Gastroesophageal sphincter (tissue), 4 donors: ENCODE results near the gene BYSL. TPM values are rescaled to one million over a fixed set of nuclear protein-coding genes. Genes with fewer than 3 reads are reported as not detected.

ENCODE experiments used
- ATAC-seq: fragments of 150-250 bp; one replicate; pipeline ENCODE4 v1.9.1; 2016; ENCODE audit warnings: mild to moderate bottlenecking, moderate library complexity
- H3K27ac ChIP-seq, 4 donors: fragments of 200-600 bp; sonication (generic) in 3 of 4; 1 replicate in 3 of 4; 2 replicates in 1 of 4; pipeline ENCODE4 v1.5.1; 2016 to 2019
- H3K27me3 ChIP-seq: fragments of 200-600 bp; sonication (generic); one replicate; pipeline ENCODE4 v1.5.1; 2019
- H3K36me3 ChIP-seq, 2 donors: fragments of 200-600 bp; sonication (generic); one replicate each; pipeline ENCODE4 v1.5.1; 2019; ENCODE audit warnings: control low read depth in 1 of 2
- H3K4me1 ChIP-seq, 3 donors: fragments of 200-600 bp; sonication (generic); 1 replicate in 2 of 3; 2 replicates in 1 of 3; pipeline ENCODE4 v1.5.1; 2016 to 2019; ENCODE audit warnings: control low read depth in 2 of 3
- H3K4me3 ChIP-seq, 2 donors: fragments of 200-600 bp; sonication (generic); one replicate each; pipeline ENCODE4 v1.5.1; 2019; ENCODE audit warnings: mild to moderate bottlenecking in 1 of 2, moderate library complexity in 1 of 2
- H3K9me3 ChIP-seq, 3 donors: fragments of 200-600 bp; sonication (generic); one replicate each; pipeline ENCODE4 v1.5.1; 2017 to 2019; ENCODE audit warnings: control low read depth in 2 of 3
- CTCF ChIP-seq, 4 experiments: fragments of 200-600 bp in 2 of 4; fragments of 450-650 bp in 2 of 4; sonication (generic) in 1 of 4; IDR thresholded peaks; one replicate each; pipeline ENCODE4 v1.5.1; 2017 to 2019; ENCODE audit warnings: antibody characterized with exemption in 4 of 4, mild to moderate bottlenecking in 2 of 4, moderate library complexity in 2 of 4
- EP300 ChIP-seq: sonication (generic); formaldehyde crosslinking; IDR thresholded peaks from one replicate; pipeline ENCODE4 v1.6.1; 2017; ENCODE audit warnings: antibody characterized with exemption, mild to moderate bottlenecking
- POLR2A ChIP-seq, 2 donors: fragments of 450-650 bp; IDR thresholded peaks; one replicate each; pipeline ENCODE4 v1.6.1; 2017; ENCODE audit warnings: antibody characterized with exemption in 2 of 2, mild to moderate bottlenecking in 2 of 2, moderate library complexity in 1 of 2
- POLR2AphosphoS5 ChIP-seq: sonication (generic); formaldehyde crosslinking; IDR thresholded peaks from one replicate; pipeline ENCODE4 v1.6.1; 2017; ENCODE audit warnings: antibody characterized with exemption
- WGBS, 2 donors: methylation state at CpG; one replicate each; pipeline ENCODE4 v1.1.5; 2018; ENCODE audit warnings: low coverage in 1 of 2; 5-methylcytosine and 5-hydroxymethylcytosine counted together
- total RNA-seq, 4 donors: library from RNA; depleted of rRNA; stranded (reverse); fragments of >200 nt; gene quantifications; one replicate each; pipeline ENCODE4 v1.1.0, GENCODE V29; 2016

BYSL gene, protein sequence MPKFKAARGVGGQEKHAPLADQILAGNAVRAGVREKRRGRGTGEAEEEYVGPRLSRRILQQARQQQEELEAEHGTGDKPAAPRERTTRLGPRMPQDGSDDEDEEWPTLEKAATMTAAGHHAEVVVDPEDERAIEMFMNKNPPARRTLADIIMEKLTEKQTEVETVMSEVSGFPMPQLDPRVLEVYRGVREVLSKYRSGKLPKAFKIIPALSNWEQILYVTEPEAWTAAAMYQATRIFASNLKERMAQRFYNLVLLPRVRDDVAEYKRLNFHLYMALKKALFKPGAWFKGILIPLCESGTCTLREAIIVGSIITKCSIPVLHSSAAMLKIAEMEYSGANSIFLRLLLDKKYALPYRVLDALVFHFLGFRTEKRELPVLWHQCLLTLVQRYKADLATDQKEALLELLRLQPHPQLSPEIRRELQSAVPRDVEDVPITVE
- 10 to 100 TPM in 1 of 4 donors, 1 to 10 TPM in 3; 7.2 to 10.3 (median 8.3) TPM for total RNA-seq

DNA sequence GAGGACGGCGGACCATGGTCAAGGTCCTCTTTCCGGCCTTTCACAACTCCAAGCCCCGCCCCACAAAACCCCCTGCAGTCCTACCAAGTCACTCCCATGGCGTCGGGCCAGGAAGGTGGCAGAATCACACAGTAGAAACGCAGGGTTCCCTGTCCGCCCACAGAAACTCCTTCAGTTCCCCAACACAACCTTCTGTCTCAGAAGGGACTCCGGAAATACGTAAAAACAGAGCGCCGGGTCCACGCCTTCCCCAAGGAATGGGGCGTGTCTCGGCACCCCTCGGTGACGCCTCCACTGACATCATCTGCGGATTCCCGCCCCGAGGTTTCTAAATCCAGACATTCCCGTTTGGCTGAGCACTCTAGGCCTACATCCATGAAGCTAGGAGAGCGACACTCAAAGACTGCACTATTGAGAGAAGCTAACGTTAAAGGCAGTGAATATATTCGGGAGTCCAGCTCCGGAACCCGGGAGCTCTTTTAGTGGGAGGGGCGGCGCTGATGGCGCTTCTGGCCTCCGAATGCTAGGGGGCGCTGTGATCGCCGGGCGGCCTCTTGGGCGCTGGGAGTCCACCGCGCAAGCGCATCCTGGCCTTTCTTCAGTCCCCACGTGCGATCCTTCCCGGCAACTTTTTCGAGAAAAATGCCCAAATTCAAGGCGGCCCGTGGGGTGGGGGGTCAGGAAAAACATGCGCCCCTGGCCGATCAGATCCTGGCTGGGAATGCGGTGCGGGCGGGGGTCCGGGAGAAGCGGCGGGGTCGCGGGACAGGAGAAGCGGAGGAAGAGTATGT lies at the start of gene BYSL, which contains the start of gene MED20:
Gene BYSL (plus strand): TSS at position 579 of the 791 bp plus-strand sequence. CDS start 64 bp downstream, at position 643.
Gene MED20 (minus strand): TSS at position 219 of the 791 bp plus-strand sequence. CDS start 121 bp downstream, at position 98.
- H3K4me3 ChIP-seq: peak within 1 kb of the TSS; percentile 83 to 84
- H3K27ac ChIP-seq: peak within 1 kb of the TSS; percentile 96 to 98 (median 97)
- no peaks in the 10 kb centered on the region for H3K27me3 ChIP-seq
- peaks cover 0 to 21% of the 10 kb centered on the region in 2 donors for H3K36me3 ChIP-seq
- peak; percentile 99 for ATAC-seq
- TF ChIP-seq CTCF (IDR thresholded peaks at IDR 0.05): peak; percentile 94 to 98 (median 96)
- peak; percentile 92 for TF ChIP-seq POLR2AphosphoS5
- TF ChIP-seq POLR2A (IDR thresholded peaks at IDR 0.05): peak; percentile 64 to 69
- no peak for TF ChIP-seq EP300
- no peaks in the 10 kb centered on the region for H3K9me3 ChIP-seq
- WGBS, 2 donors: 0% methylated on average over 2 to 14 of the region's 55 CpGs
- H3K4me1 ChIP-seq: peaks cover 5 to 71% (median 18%) of the 10 kb centered on the region in 3 donors

GRCh38 chr6:41871691-41872090 lies 49.6 kb upstream of the BYSL start:
- no peak for TF ChIP-seq CTCF (IDR thresholded peaks at IDR 0.05)
- TF ChIP-seq EP300: no peak
- no peak for TF ChIP-seq POLR2A (IDR thresholded peaks at IDR 0.05)
- TF ChIP-seq POLR2AphosphoS5: no peak
- no peak for ATAC-seq
- Histone ChIP-seq H3K9me3 (no peaks in the 10 kb centered on the region), H3K36me3 (peaks cover 0 to 4% of the 10 kb centered on the region in 2 donors), H3K4me1 (no peaks in the 10 kb centered on the region), H3K4me3 (no peak overlapping the region), H3K27ac (no peak overlapping the region), H3K27me3 (no peaks in the 10 kb centered on the region)
- 88 to 93% methylated on average over 2 of the region's 2 CpGs for WGBS, 2 donors

- TF ChIP-seq EP300 (no peak), POLR2AphosphoS5 (no peak), POLR2A (IDR thresholded peaks at IDR 0.05) (no peak), CTCF (IDR thresholded peaks at IDR 0.05) (no peak)
- no peaks in the 10 kb centered on the region for H3K4me1 ChIP-seq
- no peaks in the 10 kb centered on the region for H3K9me3 ChIP-seq
- ATAC-seq: no peak
- no peak overlapping the region for H3K4me3 ChIP-seq
- no peak overlapping the region for H3K27ac ChIP-seq
- H3K36me3 ChIP-seq: peaks cover 0 to 4% of the 10 kb centered on the region in 2 donors
- H3K27me3 ChIP-seq: no peaks in the 10 kb centered on the region
- WGBS, 2 donors: 97% methylated on average over 7 to 13 of the region's 13 CpGs
Measured at GRCh38 chr6:41872147-41872546, 49.2 kb upstream of the BYSL start.

- WGBS, 2 donors: 100% methylated on average over 1 of the region's 1 CpG
- no peak overlapping the region for H3K4me3 ChIP-seq
- no peaks in the 10 kb centered on the region for H3K27me3 ChIP-seq
- H3K36me3 ChIP-seq: peaks cover 0 to 4% of the 10 kb centered on the region in 2 donors
- no peak for TF ChIP-seq CTCF (IDR thresholded peaks at IDR 0.05)
- TF ChIP-seq POLR2AphosphoS5: no peak
- TF ChIP-seq EP300: no peak
- TF ChIP-seq POLR2A (IDR thresholded peaks at IDR 0.05): no peak
- no peaks in the 10 kb centered on the region for H3K4me1 ChIP-seq
- ATAC-seq: no peak
- H3K9me3 ChIP-seq: no peaks in the 10 kb centered on the region
- H3K27ac ChIP-seq: no peak overlapping the region
Measured at GRCh38 chr6:41874741-41875140, 46.6 kb upstream of the BYSL start.
